Pons (tissue), 1 donor: Measurements from ENCODE around the gene ME1.

Source experiments
- DNase-seq: peaks from one replicate; pipeline ENCODE4 v3.0.0-alpha.2; 2016; ENCODE audit warnings: low spot score

ME1 gene

DNA sequence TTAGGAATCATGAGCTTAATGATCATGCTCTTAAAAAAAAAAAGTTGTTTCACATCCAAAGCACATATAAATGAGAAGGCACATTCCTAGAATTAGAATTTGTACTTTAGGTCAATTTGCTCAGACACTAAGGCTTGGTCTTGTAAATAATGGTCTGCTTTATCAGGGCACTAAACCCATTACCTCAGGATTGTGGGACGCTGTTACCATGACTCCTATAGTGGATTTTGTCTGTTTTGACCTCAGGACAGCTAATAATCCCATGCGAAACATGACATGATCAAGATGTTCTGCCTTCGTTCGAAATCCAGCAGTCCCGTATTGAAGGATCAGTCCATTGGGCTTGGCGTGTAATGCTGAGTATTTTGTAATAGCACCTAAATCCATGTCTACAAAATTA, 240.2 kb downstream of the ME1 start:
- DNase-seq = no peak

DNA sequence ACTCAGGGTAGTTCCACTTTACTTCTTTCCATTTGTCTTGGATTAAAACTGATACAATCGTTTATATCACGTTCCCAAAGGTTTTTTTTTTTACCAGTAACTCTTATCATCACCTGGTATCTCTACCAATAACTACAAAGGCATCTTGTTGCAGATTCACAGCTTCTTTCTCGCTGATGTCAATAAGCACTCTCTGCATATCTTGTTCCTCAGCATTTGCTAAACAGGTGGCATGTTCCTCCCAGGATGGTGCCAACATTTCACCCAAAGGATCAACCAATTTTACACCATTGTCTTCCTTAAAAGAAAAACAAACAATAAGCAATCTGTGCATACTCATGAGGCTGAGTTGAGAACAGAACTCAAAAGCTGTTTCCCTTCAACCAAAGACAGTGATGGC, 242.3 kb downstream of the ME1 start:
- DNase-seq = no peak

DNA sequence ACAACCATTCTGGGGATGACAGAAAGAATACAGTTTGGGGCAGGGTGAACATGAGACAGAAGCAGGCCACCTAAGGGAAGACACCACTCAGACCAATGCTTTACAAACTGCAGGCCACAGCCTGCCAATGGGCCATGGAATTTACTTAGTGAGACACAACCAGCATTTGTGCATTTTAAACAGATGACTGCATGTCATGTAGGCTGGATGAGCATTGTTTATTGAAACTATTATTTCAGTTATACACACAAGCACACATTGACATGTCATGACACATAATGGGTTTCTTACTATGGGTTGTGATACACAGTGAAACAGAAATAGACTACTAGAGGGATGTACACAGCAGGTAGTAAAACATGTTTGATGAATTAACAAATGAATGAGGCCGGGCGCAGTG, 245.8 kb downstream of the ME1 start:
- DNase-seq = no peak

DNA sequence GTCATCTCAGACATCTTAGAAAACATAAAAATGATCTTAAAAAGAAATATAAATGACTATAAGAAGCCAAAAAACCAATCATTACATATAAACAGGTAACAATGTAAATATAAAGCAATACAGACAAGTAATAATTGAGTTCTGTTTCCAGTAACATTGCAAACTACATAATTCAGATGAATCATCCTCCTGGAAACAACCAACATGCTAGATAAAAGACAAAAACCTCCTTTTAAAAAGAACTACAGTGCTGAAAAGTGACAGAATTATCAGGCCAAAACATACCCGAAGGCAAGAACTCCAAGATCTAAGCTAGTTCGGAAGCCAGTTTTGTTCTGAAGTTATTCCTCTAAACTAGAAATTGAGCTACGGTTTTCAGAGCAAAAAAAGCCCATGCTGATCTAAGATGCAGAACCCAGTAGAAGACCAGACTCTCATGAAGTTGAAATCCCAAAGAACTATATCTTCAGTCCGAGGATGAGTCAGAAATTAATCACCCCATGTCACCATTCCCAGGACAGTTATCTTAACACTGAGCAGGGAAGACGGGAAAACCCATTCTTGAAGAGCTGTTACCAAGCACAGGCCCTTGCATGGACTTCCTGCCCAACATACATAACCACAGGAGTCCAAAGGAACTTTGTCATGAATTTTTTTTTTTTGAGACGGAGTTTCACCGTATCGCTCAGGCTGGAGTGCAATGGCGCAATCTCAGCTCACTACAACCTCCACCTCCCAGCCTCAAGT, 247.6 kb downstream of the ME1 start:
- DNase-seq = no peak

DNA sequence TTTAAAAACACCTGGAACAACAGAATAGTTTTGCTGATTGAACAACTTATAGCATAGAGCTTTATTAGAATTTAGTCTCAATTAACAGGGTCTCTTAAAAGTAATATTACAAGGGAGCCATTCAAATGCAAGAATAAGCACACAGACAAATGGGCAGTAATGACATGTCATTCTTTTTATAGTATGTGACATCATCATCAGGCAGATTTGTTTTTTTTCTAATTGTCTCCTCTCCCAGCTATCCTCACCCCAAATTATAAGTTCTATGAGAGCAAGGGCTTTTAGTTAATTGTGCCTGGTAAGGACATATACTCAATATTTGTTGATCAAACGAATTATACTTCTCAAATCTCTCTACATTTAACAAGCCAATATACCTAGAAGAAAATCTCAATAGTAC, 248.7 kb downstream of the ME1 start:
- peak; percentile 27 for DNase-seq

DNA sequence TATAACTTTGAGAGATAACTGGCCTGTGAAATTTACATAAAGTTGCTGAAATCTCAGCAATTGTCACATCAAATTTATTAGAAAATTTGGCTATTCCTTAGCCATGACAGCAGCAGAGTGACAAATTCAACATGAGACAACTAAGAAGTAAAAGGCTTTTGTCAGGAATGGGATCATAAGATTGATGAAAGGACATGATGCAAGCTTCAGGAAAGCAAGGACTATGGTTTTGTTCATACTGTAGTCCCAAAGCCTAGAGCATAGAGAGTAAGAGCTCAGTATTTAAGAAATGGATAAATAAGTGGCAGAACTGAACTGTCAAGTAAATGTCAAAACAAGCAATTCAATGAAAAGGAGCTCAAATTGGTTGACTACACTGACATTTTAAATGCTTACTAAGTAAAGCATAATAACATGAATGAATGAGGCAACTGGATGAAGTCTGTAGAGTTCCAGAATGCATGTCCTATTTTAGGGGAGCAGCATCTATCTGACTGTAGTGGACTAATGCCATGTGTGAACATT, 250.4 kb downstream of the ME1 start:
- no peak for DNase-seq

DNA sequence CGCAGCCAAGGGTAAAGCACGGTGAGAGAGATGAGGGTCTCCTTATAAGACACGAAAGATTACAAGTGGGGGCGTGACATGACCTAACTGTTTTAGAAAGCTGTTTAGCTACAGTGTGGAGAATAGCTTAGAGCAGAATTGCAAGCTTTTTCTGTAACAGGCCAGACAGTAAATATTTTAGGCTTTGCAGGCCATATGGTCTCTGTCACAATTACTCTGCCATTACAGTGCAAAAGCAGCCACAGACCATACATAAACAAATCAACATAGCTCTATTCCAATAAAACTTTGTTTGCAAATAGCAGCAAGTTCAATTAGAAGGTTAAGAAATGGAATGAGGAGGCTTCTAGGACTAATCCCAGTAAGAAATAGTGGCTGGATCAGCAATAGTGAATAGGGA, 254.6 kb downstream of the ME1 start:
- DNase-seq = no peak

DNA sequence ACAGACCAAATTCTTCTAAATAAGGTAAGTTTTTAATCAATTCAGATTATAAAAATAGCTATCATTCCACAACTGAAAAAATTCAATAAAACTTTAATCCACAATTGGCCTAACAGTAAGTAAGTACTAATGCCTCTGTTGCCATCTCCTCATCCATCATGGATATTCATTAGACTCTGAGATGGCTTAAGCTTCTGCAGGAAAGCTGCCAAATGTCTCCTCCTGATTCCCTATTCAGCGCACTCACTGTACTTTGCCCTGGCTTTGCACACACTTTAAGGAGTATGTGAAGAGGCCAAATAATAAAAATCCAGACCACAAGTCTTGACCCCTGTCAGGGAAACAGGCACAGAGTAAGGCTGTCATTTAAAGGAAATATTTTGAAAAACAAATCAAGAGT, 261.3 kb downstream of the ME1 start:
- DNase-seq = peak; percentile 46

DNA sequence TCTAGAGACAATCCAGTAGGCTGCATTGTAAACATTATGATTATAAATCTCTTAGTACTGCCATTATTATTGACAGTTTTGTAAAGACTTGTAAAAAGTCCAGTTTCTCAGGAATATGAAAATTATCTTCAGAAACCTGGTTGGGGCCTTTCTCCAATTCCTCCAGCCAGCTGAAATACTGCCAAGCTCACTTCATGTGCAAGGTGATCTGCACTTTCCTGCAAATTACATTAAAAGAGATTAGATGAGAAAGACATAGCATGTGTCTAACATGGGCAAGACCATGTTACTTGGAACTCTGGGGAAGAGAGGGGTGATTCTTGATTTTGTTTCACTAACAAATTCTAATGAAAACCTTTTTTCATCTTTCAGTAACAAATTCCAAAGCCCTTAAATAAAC, 261.7 kb downstream of the ME1 start:
- DNase-seq = no peak

DNA sequence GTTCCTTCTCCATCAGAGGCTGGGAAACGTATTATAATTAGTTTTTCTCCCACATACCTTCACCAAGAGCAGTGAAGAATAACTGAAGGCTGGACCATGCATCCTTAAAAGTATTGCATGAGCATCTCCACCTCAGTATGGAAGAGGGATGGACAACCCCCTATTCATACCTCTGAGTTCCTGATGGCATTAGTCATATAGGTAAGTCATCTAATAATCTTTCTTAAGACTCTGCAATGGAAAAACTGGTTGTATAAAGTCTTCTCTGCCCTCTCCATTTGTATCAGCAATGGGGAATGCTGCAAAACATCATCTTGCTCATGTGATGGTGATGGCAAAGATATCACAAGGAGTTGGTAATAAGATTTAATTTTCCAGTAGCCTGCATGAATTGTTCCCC, 262.3 kb downstream of the ME1 start:
- no peak for DNase-seq

DNA sequence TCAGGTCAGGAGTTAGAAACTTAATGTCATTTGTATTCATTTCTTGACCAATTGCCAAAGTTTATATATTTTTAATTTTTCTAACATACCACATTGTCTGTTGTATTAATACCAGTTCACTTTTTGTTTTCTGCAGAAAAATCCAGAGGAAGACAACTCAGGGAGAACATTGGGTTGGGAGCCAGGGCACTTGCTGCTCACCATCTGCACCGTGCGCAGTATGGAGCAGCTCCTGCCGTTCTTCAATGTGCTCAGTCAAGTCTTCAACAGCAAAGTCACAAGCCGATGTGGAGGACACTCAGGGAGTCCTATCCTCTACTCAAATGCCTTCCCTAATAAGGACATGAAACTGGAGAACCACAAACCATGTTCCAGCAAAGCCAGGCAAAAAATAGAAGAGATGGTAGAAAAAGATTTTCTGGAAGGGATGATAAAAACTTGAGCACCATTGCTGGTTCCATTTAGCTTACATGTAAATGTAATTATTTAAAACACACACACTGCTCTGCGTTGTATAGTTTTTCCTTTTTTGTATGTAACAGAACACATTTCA, 263.0 kb downstream of the ME1 start:
- DNase-seq = peak; percentile 34
